NAMALWA (cell line): ENCODE measurements around the gene PADI1.

Experiments used
- DNase-seq: peaks from one replicate; pipeline ENCODE4 v3.0.0-alpha.2; 2015; ENCODE audit warnings: low spot score

PADI1 gene

DNA sequence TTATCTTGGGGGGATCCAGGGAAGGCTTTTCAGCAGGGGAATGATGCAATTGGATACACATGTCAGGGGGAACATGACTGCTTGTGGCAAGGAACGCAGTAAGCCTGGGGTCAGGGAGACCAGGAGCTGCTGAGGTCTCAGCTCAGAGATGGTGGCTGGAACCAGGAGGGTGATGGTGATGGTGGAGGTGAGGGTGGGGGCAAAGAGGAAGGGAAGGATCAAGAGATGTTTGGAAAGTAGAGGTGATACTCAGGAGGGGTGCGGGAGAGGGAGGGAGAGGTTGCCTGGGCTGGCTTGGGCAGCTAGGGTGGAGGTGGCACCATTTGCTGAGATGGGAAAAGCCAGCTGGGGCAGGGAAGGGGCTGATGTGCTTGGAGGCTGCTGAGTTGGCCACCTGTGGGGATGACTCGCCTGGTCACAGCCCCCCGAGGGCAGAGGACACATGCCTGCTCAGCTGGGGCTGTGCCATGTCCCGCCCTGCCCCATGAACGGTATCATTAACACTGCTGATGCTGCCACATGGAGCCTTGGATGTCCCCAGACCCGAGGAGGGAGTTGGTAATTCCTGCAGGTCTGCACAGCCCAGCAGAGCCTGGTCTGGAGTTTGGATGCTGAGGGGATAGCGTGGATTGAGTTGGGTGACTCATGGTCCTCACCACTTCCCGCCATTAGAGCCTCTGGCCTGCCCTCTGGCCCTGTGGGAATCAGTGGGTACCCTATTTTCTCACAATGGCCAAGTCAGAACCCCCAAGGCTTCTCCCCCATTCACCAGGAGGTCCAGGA lies 6.3 kb upstream of the PADI1 start:
- no peak for DNase-seq

DNA sequence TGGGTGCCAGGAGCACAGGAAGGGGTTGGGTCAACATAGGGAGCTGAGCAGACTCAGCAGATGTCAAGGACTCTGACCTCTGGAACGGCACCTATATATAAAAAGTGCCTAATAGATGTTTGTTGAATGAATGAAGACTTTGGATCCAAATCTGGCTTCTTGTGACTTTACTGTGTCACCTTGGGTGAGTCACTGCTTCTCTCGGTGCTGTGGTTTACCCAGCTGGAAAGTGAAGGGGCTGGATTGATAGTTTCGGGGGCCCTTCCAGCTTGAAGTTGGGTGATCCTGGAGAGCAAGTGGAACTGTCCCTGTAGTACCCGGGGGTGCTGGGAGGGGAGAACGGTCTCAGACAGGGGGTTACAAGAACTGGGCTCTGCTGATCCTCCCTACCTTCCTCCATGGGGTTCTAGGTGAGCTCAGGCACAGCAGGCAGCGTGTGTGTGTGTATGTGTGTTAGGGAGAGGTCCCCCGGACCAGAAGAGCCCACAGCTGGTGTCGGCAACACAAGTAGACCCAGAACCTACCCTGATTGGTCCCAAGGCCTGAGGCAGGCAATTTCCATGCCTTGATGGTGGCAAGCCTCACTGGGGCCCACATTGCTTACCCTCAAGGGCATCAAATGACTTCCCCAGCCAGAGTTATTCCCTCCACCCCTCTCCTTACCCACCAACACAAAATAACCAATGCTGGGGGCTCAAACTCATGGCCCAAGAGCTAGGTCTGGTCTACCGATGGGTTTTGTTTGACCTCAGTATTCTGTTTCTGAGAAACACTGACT lies 5.5 kb upstream of the PADI1 start:
- no peak for DNase-seq

DNA sequence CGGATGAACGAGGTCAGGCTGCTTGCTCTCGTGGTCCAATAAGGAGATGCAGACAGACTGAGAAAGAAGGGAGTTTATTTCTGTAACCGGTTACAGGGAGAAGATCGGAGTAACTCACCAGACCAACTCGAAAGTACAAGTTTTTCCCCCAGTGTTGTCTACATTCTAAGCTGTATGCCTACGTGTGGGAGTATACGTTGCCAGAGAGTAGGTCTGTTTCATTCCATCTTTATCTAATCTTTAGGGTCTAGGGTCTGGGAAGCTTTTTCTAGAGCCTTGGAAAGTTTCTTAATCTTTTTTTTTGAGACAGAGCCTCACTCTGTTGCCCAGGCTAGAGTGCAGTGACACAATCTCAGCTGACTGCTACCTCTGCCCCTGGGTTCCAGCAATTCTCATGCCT lies 4.7 kb upstream of the PADI1 start:
- no peak for DNase-seq

DNA sequence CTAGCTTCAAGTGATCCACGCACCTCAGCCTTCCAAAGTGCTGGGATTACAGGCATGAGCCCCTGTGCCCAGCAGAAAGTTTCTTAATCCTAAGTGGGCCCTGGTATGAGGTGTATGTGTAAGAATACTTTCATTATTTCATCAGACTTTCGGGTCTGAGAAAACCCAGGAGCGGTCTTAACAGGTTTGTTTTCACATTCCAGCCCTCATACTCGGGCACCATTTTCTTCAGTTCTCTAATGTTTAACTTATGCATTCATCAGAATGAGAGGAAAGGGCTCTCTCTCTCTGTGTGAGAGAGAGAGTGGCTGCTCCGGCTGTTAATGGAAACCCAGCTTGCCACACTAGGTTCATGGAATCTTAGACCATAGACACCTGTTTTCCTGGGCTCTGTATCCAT lies 4.2 kb upstream of the PADI1 start:
- no peak for DNase-seq

DNA sequence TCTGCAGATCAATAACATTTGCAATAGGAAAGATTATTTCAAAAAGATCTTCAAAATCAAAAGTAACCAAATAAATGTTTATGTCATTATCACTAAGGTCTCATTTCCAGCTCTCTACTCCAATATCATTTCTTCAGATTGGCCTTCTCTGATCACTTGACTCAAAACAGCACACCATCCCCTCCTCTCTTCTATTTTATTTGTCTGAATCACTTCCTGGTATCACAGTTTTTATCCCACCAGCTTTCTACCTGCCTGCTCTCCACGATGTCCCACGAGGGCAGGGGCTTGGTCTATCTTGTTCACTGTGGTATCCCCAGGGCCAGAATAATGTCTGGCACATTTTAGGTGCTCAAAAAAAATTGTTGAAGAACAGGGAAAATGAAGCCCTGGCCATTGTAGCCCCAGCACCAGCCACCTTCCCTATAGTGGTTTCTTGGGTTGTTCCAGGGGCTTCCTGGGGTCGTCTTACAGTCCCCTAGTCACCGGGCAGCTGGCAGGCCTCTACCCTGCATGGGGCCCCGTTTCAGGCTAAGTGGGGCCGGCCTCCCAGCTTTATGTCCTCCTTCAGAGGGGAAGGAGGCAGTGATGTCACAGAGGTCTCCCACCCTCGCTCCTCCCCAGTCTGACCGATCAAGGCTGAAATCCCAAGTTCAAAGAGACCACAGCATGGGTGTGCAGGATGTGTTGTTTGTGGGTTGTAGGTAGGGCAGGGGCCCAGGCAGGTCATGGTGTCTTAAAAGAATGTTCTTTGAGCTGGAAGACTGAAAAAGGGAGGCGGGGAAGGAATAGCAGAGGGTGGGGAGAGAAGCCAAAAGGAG lies 3.5 kb upstream of the PADI1 start:
- no peak for DNase-seq

DNA sequence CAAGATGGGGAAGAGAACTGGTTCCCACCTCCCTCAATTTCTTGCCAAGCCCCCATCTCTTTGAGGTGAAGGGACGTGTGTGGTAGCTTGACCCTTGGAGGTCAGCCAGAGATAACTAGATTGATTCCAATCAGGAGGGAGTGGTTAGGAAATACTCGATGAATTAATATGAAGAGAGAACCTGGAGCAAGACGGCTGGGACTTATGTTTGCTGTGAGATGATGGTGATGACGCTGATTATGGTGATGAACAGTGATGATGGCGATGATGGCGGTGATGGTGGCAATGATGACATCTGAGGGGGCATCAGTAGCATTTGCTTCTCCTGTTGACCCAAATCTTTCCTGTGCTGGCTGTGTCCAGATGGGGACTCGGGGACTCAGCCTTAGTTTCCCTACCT lies 724 bp downstream of the PADI1 start:
- DNase-seq, result no peak

DNA sequence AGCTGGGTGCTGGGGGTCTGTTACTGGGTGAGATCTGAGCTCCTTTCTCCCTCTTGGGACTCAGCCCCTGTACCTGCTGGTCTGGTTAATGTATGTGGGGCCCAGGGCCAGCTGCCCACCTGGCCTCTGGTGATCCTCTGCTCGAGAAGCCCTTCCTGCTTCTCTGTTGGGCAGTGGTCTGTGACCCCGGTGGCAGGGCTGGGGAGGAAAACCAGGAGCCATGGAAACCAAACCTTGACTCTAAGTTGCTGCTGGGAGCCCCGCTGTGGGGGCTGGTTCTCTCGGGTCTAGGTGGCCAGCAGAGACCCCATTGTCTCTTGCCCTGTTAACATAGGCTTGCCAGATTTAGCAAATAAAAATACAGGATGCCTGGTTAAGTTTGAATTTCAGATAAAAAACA lies 1.3 kb downstream of the PADI1 start:
- no peak for DNase-seq

DNA sequence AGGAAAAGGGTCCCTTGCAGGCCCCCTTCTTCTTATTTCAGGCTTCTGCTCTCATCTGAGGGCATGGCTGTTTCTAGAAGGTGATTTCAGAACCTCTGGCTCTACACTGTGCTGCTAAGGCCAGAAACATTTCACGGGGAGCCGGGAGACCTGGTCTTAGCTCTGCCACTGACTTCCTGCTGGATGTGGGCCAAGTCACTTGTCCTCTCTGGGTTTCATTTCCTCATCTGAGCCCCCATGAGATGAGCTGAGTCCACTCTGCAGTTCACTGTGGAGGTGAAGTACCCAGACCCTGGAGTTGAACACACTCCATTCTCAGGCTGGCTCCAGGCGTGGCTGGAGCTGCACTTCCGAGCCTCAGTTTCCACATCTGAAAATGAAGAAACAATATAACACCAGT lies 2.1 kb downstream of the PADI1 start:
- peak; percentile 91 for DNase-seq

DNA sequence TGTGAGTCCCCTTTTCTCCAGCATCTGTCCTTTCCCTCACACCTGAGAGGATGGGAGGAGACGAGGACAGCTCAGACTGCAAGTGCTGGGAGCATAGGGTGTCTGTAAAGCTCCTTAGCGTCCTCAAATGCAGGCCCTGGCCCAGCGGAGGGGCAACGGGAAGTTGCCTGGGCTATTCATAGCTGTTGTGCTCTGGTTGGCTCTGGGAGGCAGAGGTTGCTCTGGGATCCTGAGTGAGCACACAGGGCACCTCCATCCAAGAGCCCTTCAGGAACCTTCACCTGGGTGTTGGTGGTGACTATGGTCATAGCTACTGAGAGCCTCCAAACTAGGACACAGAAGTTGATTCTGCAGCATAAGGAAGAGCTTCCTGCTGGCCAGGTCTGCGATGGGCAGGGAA lies 2.6 kb downstream of the PADI1 start:
- DNase-seq, result no peak

DNA sequence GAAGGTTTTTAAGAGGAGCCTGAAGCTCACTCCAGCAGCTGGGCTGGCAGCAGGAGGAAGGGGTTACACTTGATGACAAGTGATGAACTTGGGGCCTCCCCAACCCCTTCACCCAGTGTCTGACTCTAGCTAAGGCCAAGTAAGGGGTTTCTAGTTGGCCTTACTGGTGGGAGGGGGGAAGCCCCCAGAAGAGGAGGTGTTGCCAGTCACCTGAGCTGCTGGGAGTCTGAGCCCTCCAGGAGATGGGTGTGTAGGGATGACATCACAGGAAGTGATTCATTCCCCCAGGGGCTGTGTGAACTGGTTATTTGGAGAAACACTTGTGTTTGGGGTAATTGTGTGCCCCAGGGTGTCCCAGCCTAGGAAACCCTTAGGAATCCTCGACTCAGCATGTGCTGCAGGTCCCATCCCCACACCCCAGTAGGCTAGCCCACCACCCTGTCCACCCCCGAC lies 3.1 kb downstream of the PADI1 start:
- peak; percentile 66 for DNase-seq

DNA sequence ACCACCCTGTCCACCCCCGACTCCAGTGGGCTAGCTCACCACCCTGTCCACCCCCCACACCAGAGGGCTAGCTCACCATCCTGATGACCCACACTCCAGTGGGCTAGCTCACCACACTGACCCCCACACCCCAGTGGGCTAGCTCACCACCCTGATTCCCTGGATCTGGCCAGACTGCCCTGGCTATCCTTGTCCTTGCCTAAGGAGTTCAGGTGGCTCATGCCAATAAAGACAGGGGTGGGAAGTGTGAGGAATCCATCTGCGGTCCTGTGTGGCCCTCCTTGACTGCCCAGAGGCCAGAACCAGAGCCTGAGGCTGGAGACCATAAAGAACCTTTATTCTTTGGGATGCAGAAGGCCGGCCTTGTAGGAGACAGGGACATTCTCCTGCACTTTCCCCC lies 3.6 kb downstream of the PADI1 start:
- no peak for DNase-seq

DNA sequence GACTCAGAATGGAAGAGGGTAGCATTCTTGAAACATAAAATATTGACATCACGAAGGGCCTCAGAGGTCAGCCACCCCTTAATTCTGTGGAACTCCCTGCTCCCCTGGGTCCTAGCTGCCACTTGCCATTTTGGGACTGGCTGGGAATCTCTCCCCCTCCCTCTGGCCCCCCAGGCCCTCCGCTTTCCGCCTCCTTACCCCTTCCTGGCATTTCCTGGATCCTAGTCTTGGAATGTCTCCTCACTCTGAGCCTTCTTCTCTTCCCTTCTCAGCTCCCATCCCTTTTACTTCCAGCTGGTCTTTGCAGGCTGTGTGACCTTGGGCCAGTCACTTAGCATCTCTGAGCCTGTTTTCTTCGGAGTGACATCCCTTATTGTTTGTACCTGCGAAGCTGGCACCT lies 4.5 kb downstream of the PADI1 start:
- no peak for DNase-seq

DNA sequence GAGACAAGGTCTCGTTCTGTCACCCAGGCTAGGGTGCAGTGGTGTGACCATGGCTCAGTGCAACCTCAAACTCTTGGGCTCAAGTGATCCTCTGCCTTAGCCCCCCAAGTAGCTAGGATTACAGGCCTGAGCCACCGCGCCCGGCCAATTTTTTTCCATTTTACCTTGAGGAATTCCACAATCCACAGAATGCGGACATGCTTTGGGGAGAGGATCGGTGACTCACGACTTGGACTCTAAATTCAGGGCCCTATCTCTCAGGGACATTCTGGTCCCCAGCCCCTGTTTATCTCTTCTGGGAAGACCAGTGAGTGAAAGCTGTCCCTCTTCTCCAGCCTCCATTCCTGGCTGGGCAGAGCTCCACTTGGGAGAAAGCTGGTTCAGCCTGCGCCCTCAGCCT lies 5.2 kb downstream of the PADI1 start:
- DNase-seq, result no peak

DNA sequence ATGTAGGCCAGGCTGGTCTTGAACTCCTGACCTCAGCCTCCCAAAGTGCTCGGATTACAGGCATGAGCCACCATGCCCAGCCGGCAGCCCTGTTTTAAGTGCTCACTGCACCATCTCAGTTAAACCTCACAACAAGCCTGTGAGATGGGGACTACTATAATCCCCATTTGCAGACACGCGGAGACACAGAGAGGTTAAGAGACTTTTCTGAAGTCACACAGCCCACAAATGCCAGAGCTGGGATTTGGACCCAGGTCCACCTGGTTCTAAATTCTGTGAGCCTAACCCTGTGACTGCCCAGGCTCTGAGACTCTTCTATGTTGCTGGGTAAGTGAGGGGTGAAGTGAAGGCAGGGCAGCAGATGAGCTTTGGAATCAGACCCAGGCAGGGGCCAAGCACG lies 6.4 kb downstream of the PADI1 start:
- DNase-seq, result no peak

DNA sequence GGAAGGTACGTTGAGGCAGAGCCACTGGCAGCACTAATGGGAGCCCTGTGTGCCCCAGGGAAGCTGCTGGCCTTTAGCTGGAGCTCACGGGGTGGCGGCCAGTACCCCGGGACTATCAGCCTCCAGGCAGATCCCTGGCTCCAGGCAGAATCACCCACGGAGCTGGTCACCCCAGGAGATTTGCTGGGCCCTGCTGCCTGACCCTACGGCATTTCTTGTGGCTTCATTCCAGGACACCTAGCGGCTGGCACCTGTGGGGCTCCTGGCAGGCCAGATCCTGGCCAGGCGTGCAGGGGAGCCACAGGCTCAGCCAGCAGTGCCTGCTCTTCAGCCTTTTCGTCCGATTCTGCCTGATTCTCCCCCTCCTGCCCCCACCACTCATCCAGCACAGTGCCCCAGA lies 7.1 kb downstream of the PADI1 start:
- no peak for DNase-seq

DNA sequence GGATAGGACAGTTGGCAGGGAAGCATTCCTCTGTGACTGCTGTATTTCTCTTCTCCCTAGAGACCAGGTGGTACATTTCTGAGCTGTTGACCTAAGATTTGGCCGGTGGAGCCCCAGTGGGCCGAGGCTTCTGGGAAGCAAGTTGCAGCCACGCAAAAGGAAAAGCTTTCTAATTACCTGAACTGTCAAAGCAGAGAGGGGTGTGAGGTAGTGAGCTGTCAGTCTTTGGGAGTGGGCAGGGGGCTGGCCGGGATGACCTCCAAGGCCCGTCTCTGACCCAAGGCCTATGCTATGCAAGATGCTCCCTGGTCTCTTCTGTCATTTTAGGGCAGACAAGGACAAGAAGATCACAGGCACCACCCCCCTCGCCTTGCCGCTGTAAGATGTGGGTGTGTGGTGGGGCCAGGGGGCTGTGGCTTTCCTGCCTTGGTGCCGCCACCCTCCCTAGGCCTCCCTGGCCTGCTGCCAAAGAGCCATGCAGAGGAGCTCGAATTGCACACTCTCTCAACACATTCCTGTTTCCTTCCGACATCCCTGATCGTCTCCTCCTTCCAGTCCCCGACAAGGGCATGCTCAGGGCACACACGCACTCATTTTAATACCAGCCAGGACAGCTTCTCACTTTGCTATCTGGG lies 7.7 kb downstream of the PADI1 start:
- DNase-seq, result no peak

DNA sequence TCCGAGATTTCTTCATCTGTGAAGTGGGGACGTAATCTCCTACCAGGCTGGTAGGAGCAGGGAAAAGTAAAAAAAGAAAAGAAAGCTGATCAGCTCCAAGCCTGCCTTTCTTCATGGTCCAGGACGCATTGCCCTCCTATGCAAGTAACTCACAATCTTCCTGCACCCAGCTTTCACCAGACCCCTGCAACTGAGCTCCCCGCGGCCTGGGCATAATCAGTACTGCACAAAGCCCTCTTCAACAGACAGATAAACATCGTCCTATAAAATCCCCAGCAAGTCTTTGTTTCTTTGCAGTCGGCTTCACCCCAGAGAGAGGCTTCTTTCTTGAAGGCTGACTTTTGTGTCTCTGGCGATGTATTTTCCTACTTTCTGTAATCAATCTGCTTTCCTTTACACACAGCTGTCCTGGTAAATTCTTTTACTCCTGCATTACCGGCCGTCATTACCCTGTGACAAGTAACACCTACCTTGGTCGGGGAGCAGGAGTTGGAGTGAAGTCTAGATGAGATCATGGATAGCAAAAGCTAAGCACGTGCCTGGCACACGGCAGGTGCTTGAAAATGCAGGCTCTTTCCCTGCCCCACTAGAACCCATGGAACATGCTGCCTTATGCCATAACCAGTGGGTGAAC lies 8.3 kb downstream of the PADI1 start:
- DNase-seq, result no peak

DNA sequence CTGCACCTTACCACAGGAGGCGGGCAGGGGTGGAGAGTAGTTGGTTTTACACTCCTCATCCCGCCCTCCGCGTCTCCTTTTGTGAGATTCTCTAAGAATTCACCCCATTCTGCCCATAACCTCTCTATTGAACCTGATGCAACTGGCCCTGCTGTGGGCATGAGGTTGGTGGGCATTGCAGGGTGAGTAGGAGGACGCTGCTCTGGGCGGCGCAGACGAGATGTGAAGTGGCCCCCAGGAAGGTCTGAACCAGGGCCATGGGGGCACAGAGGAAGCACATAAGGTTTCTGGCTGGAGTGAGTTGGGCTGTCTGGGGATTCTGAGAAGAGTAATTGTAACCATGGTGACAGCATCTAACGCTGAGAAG lies 8.8 kb downstream of the PADI1 start:
- DNase-seq, result no peak

DNA sequence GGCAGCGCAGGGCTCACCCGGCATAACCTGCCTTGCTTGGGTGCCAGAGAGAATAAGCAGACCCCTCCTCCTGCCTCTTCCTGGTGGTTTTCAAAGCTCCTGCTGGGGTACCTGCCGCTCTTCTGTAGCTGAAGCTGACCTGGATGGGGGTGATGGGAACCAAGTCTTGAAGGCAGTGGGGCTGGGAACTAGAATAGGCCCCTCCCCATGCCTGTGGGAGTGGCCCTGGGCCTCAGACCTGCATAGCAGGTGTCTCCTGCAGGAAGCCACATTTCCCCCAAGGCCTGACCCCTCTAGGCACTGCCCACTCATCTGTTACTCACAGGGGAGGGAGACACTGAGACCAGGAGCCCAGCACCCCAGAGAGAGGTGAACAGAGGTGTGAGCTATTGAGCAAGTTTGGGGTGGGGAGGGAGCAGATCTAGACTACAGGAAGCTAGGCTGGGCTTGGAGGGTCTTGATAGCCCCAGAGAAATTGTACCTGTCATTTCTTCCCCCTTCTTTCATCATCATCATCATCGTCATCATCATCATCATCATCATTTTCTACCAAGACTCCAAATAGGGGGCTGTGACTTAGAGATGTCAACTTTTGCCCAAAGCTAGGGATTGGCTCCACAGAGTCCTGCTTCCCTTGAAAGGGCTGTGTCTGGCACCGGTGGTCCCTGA lies 10.1 kb downstream of the PADI1 start:
- no peak for DNase-seq

DNA sequence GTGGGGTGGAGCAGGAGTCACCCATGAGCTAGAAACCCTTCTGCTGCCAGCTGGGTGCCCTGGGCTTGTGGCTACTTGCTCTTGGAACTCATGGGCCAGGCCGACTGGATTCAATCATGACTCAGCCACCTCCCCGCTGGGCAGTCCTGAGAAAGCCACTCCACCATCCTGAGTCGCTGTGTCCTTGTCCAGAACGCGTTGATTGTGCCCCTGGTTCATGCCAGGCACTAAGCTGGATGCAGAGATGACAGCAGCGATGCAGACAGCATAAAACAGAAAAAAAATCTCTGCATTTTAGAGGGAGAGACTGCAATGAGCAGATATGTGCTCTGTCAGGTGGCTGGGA lies 10.6 kb downstream of the PADI1 start:
- no peak for DNase-seq

DNA sequence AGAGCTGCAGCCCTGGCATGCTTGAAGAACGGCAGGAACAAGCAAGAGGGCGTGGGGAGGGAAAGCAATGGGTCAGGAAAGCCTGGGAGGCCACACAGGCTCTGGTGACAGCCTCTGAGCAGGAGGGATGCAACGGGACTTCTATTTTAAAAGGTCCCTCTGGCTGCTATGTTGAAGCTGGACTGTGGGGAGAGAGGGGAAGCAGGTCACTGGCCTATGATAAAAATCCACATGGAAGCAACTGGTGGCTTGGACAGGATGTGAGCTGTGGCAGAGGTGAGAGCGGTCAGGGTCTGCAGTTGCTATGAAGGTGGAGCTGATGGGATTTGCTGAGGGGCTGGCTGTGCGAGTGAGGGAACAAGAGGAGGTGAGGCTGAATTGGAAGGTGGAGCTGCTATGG lies 11.2 kb downstream of the PADI1 start:
- no peak for DNase-seq
